Caco-2 (cell line): ENCODE results near the gene GBA2. TPM values are rescaled to one million over a fixed set of nuclear protein-coding genes. Genes with fewer than 3 reads are reported as not detected.

Experiments used
- BruUV-seq: library from RNA; stranded (reverse); fragments of 400-500 nt; replicated peaks from 2 replicates; lab custom pipeline; 2021; lab: Mats Ljungman, UMichigan
- CTCF ChIA-PET: fragments of 300-600 bp; sonication (Branson Sonifier 250); formaldehyde crosslinking; loops from one replicate; lab custom pipeline; 2022; ENCODE audit warnings: antibody characterized with exemption; lab: Charles Lee
- POLR2A ChIA-PET: fragments of 300-600 bp; sonication (Branson Sonifier 250); formaldehyde crosslinking; loops from one replicate; lab custom pipeline; 2022; ENCODE audit warnings: antibody characterized with exemption; lab: Charles Lee
- DNase-seq, 2 experiments: peaks; one replicate each; pipeline versions ENCODE4 v3.0.0 to v3.0.0-alpha.2; 2020 to 2022
- H3K27me3 ChIP-seq: replicated peaks from 2 replicates; pipeline ENCODE4 v1.6.0; 2011; ENCODE audit warnings: low read length; ENCODE audit not compliant: control insufficient read depth, insufficient read depth
- H3K36me3 ChIP-seq: 2 replicates; pipeline ENCODE4 v1.5.1; 2011; ENCODE audit warnings: low read length; ENCODE audit not compliant: control insufficient read depth, insufficient read depth
- H3K4me1 ChIP-seq: fragments of 250-450 bp; sonication (Bioruptor Pico); 2 replicates; pipeline ENCODE4 v1.5.1; 2020; ENCODE audit warnings: mild to moderate bottlenecking
- H3K4me3 ChIP-seq: 2 replicates; pipeline ENCODE4 v1.5.1; 2011; ENCODE audit warnings: low read depth, mild to moderate bottlenecking, control low read depth, low read length
- H3K9me3 ChIP-seq: fragments of 250-450 bp; sonication (Bioruptor Pico); 2 replicates; pipeline ENCODE4 v1.5.1; 2020; ENCODE audit warnings: mild to moderate bottlenecking, moderate library complexity
- H3K27ac Mint-ChIP-seq: one replicate; pipeline ENCODE4 v1.8.0; 2022; ENCODE audit warnings: mixed read lengths; ENCODE audit not compliant: unreplicated experiment
- H3K27me3 Mint-ChIP-seq: one replicate; pipeline ENCODE4 v1.8.0; 2022; ENCODE audit warnings: mixed read lengths; ENCODE audit not compliant: insufficient read depth, unreplicated experiment
- H3K36me3 Mint-ChIP-seq: one replicate; pipeline ENCODE4 v1.8.0; 2022; ENCODE audit warnings: mild to moderate bottlenecking, mixed read lengths; ENCODE audit not compliant: insufficient read depth, unreplicated experiment
- H3K4me1 Mint-ChIP-seq: one replicate; pipeline ENCODE4 v1.8.0; 2022; ENCODE audit warnings: low read depth, mixed read lengths; ENCODE audit not compliant: unreplicated experiment
- H3K4me3 Mint-ChIP-seq: one replicate; pipeline ENCODE4 v1.8.0; 2022; ENCODE audit warnings: mild to moderate bottlenecking, moderate library complexity, mixed read lengths; ENCODE audit not compliant: unreplicated experiment
- H3K9me3 Mint-ChIP-seq: one replicate; pipeline ENCODE4 v1.8.0; 2022; ENCODE audit warnings: mixed read lengths; ENCODE audit not compliant: unreplicated experiment
- intact Hi-C: fragments of 100-400 bp; cut with micrococcal nuclease; formaldehyde crosslinking; loops from one replicate; pipeline ENCODE4 v1.10.0; 2022; ENCODE audit not compliant: unreplicated experiment
- total RNA-seq: library from RNA; stranded (reverse); gene quantifications from 2 replicates; pipeline ENCODE4 v1.2.3, GENCODE V29; 2022
- TF ChIP-seq, protein P1 (sequence below), 2 experiments: fragments of 200-600 bp in 1 of 2; IDR thresholded peaks; 1 replicate in 1 of 2; 2 replicates in 1 of 2; pipeline versions ENCODE4 v1.5.1 to v1.8.0; 2011 to 2022; ENCODE audit warnings: antibody characterized with exemption in 1 of 2, control low read depth in 1 of 2, inconsistent platforms in 1 of 2, low read depth in 1 of 2, low read length in 1 of 2, mild to moderate bottlenecking in 1 of 2, moderate library complexity in 1 of 2; ENCODE audit not compliant: insufficient read depth in 1 of 2, severe bottlenecking in 1 of 2, unreplicated experiment in 1 of 2

The GBA2 gene
- total RNA-seq, 1 experiment from 2014 or later, result 108 TPM

GRCh38 chr9:35691757-35692301, 57.2 kb downstream of the GBA2 start:
- BruUV-seq, result no TSS peak
- TF ChIP-seq, protein P1, sequence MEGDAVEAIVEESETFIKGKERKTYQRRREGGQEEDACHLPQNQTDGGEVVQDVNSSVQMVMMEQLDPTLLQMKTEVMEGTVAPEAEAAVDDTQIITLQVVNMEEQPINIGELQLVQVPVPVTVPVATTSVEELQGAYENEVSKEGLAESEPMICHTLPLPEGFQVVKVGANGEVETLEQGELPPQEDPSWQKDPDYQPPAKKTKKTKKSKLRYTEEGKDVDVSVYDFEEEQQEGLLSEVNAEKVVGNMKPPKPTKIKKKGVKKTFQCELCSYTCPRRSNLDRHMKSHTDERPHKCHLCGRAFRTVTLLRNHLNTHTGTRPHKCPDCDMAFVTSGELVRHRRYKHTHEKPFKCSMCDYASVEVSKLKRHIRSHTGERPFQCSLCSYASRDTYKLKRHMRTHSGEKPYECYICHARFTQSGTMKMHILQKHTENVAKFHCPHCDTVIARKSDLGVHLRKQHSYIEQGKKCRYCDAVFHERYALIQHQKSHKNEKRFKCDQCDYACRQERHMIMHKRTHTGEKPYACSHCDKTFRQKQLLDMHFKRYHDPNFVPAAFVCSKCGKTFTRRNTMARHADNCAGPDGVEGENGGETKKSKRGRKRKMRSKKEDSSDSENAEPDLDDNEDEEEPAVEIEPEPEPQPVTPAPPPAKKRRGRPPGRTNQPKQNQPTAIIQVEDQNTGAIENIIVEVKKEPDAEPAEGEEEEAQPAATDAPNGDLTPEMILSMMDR (IDR thresholded peaks at IDR 0.05; ENCODE audit: insufficient read depth in 1 of 2, low read depth in 1 of 2, low read length in 1 of 2, severe bottlenecking in 1 of 2, unreplicated experiment in 1 of 2), result no peak
- no peak for DNase-seq
- H3K27ac Mint-ChIP-seq, result peak overlapping the region; percentile 95
- H3K36me3 ChIP-seq, result peaks cover 1% of the 10 kb centered on the region; the same call in 1 of the 2 replicates
- peak overlapping the region; percentile 80 for H3K4me3 Mint-ChIP-seq
- intact Hi-C loops, result loop anchor here (1.0 to 5.0 kb wide), 2 partner anchors 23 to 35 kb away; partner anchors contain the start of genes CCDC107 and RMRP
- H3K9me3 ChIP-seq, result no peaks in the 10 kb centered on the region
- no peaks in the 10 kb centered on the region for H3K9me3 Mint-ChIP-seq
- no peaks in the 10 kb centered on the region for H3K27me3 ChIP-seq
- peaks cover 21% of the 10 kb centered on the region for H3K36me3 Mint-ChIP-seq
- no peaks in the 10 kb centered on the region for H3K27me3 Mint-ChIP-seq
- CTCF ChIA-PET, result interaction anchor here (3.0 kb wide), 1 partner anchor 31 kb away, joined by 19 read pairs; no protein-coding TSS in a partner anchor
- POLR2A ChIA-PET, result interaction anchor here (0.7 to 2.0 kb wide), 4 partner anchors 10 to 36 kb away, joined by 3 to 6 read pairs (median 4); partner anchors contain the start of genes CCDC107 and RMRP
- peaks cover 8% of the 10 kb centered on the region for H3K4me1 Mint-ChIP-seq
- no peak overlapping the region for H3K4me3 ChIP-seq
- H3K4me1 ChIP-seq, result peaks cover 34% of the 10 kb centered on the region

DNA sequence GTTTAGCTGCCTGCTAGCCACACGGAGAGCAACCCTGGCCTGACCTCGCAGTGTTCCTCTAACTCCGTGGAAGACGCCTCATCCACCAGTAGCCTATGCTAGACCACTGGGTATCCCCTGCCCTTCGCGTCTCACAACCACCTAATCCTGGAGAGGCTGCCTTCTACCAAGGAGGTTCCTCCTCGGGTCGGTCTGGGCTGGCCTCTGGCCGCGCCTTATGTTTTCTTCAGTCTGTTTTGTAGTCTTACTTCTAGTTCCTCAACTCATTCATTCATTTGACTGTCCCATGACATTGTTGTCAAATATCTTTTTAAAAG, 57.7 kb downstream of the GBA2 start:
- peaks cover 8% of the 10 kb centered on the region for H3K4me1 Mint-ChIP-seq
- TF ChIP-seq, protein P1 (IDR thresholded peaks at IDR 0.05; ENCODE audit: insufficient read depth in 1 of 2, low read depth in 1 of 2, low read length in 1 of 2, severe bottlenecking in 1 of 2, unreplicated experiment in 1 of 2), result no peak
- H3K27ac Mint-ChIP-seq, result peak overlapping the region; percentile 95
- peak overlapping the region; percentile 80 for H3K4me3 Mint-ChIP-seq
- H3K36me3 ChIP-seq, result no peaks in the 10 kb centered on the region
- H3K4me3 ChIP-seq, result peak overlapping the region; percentile 60
- H3K36me3 Mint-ChIP-seq, result peaks cover 15% of the 10 kb centered on the region
- intact Hi-C loops, result loop anchor here (1.0 to 5.0 kb wide), 2 partner anchors 22 to 34 kb away; partner anchors contain the start of genes CCDC107 and RMRP
- POLR2A ChIA-PET, result interaction anchor here (0.7 to 2.0 kb wide), 7 partner anchors 10 to 37 kb away, joined by 3 to 6 read pairs (median 5); partner anchors contain the start of genes ARHGEF39, CCDC107 and RMRP
- no peaks in the 10 kb centered on the region for H3K9me3 Mint-ChIP-seq
- H3K9me3 ChIP-seq, result no peaks in the 10 kb centered on the region
- H3K27me3 Mint-ChIP-seq, result no peaks in the 10 kb centered on the region
- no peak for DNase-seq
- H3K4me1 ChIP-seq, result peaks cover 32% of the 10 kb centered on the region
- CTCF ChIA-PET, result interaction anchor here (1.3 to 3.0 kb wide), 3 partner anchors 21 to 34 kb away, joined by 4 to 19 read pairs (median 6); partner anchors contain the start of genes CCDC107 and RMRP
- BruUV-seq, result no TSS peak
- no peaks in the 10 kb centered on the region for H3K27me3 ChIP-seq

- Histone ChIP-seq H3K9me3 (no peaks in the 10 kb centered on the region), H3K4me3 (peak overlapping the region; percentile 60), H3K27me3 (no peaks in the 10 kb centered on the region), H3K4me1 (peaks cover 27% of the 10 kb centered on the region), H3K36me3 (no peaks in the 10 kb centered on the region)
- peak overlapping the region; percentile 80 for H3K4me3 Mint-ChIP-seq
- peaks cover 14% of the 10 kb centered on the region for H3K36me3 Mint-ChIP-seq
- ChIA-PET CTCF (interaction anchor here (0.6 to 3.0 kb wide), 4 partner anchors 21 to 45 kb away, joined by 4 to 19 read pairs (median 5); partner anchors contain the start of genes CCDC107 and RMRP), POLR2A (interaction anchor here (0.6 to 2.0 kb wide), 9 partner anchors 11 to 38 kb away, joined by 3 to 6 read pairs (median 5); partner anchors contain the start of genes ARHGEF39, CCDC107 and RMRP)
- peak overlapping the region; percentile 95 for H3K27ac Mint-ChIP-seq
- intact Hi-C loops, result loop anchor here (1.0 to 5.0 kb wide), 2 partner anchors 21 to 33 kb away; partner anchors contain the start of genes CCDC107 and RMRP
- H3K9me3 Mint-ChIP-seq, result no peaks in the 10 kb centered on the region
- TF ChIP-seq, protein P1 (IDR thresholded peaks at IDR 0.05; ENCODE audit: insufficient read depth in 1 of 2, low read depth in 1 of 2, low read length in 1 of 2, severe bottlenecking in 1 of 2, unreplicated experiment in 1 of 2), result no peak
- peaks cover 8% of the 10 kb centered on the region for H3K4me1 Mint-ChIP-seq
- TSS peak; percentile 30 for BruUV-seq
- H3K27me3 Mint-ChIP-seq, result no peaks in the 10 kb centered on the region
- DNase-seq, result peak; percentile 66 to 68
These were observed 58.3 kb downstream of the GBA2 start for GRCh38 chr9:35690614-35691333.
